GM19463 (cell line): ENCODE results near the gene MAP2K1.
A peak's percentile ranks its signal among the peaks of the same experiment; 100 is the strongest.
"Not testable (repeated sequence)": the region's sequence is repeated elsewhere in the genome, so short reads cannot be mapped to it uniquely, and the experiment has no call there.

ENCODE experiments used
- ATAC-seq: cut with Tn5 transposase; IDR thresholded peaks from one replicate; pipeline ENCODE4 v1.9.1; 2021; ENCODE audit warnings: mild to moderate bottlenecking, moderate library complexity; ENCODE audit not compliant: unreplicated experiment

MAP2K1 gene

DNA sequence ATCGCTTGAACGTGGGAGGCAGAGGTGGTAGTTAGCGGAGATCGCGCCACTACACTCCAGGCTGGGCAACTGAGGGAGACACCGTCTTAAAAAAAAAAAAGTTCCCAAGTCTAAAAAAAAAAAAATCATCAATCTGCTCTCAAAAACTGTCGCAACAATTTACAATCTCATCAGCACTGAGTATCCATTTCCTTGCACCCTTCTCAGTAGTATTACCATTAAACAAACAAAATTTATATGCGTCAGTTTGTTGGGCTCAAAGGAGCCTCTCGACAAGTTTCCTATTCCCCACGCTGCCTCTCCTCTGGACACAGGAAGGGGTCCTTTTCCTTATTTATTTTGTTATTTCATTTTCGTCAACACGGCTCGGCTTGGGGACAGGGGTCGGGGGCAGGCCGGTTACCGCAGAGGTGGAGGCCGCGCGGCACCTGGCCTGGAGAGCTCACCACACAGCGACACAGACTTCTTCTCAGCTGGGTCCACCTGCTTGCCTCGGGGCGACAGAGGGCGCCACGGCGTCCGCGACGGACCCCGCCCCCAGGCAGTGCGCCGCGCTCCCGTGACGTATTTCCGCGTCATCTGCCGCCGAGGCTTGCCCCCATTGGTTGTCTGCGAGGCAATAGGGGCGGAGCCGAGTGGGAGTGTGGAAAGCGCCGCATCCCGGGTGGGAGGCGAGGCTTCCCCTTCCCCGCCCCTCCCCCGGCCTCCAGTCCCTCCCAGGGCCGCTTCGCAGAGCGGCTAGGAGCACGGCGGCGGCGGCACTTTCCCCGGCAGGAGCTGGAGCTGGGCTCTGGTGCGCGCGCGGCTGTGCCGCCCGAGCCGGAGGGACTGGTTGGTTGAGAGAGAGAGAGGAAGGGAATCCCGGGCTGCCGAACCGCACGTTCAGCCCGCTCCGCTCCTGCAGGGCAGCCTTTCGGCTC is at the start of gene MAP2K1:
MAP2K1 (plus strand) TSS at position 709 of the 920 bp plus-strand sequence. CDS start 436 bp downstream, outside the sequence.
- ATAC-seq: peak; percentile 82

DNA sequence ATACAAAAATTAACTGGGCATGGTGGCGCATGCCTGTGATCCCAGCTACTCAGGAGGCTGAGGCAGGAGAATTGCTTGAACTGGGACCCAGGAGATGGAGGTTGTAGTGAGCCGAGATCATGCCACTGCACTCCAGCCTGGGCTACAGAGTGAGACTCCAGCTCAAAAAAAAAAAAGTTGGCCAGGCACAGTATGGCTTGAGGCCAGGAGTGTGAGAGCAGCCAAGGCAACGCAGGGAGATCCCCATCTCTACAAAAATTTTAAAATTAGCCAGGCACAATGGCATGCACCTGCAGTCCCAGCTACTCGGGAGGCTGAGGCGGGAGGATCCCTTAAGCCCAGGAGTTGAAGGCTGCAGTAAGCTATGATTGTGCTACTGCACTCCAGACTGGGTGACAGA is 38.2 kb upstream of the MAP2K1 start:
- ATAC-seq: not testable (repeated sequence)

DNA sequence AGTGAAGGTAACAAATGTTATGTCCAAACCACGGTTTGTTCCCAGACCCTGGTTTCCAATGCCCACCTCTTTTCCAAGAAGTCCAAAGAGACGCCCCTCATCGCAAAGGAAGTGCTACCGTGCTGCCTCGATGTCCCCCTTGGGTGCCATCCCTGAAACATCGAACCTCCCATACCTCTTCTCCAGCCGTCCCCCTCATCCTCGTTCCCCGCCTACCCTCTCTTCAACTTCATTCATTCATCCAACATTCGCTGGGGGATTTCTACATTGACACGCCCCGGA is 30.7 kb upstream of the MAP2K1 start:
- ATAC-seq: no peak

DNA sequence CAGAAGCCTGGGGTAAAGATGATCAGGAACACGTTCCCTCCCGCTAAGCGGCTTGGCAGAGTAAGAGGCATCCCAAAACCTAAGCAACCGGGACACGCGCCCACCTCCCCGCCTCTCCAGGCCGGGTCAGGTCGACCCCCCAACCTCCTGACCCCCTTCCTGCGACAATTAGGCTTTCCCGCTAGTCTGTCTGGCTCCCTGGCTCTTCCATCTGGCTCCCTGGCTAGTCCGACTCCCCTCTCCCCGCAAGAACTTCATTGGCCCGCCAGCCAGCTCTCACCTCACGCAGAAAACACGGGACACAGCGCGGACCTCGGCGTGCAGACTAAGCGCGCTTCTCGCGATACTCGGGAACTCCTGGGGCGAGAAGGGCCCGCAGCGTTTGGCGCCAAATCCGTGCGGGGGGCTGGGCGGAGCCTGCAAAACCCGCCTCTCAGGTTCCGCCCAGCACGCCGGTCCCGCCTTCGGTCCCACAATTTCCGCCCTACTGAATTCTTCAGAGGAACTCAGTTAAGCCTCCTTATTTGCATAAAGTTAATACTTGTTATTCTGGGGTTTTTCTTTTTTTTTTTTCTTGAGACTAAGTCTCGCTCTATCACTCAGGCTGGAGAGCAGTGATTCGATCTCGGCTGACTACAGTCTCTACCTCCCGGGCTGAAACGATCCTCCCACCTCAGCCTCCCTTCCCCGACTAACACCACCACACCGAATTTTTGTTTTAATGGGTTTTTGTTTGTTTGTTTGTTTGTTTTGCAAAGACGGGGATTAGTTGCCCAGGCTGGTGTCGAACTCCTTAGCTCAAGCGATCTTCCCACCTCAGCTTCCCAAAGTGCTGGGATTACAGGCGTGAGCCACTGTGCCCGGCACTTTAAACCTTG is 30.1 kb upstream of the MAP2K1 start, which contains the start of gene TIPIN:
TIPIN (minus strand) TSS at position 327 of the 878 bp plus-strand sequence. CDS start 3,738 bp downstream, outside the sequence.
- peak; percentile 97 for ATAC-seq

DNA sequence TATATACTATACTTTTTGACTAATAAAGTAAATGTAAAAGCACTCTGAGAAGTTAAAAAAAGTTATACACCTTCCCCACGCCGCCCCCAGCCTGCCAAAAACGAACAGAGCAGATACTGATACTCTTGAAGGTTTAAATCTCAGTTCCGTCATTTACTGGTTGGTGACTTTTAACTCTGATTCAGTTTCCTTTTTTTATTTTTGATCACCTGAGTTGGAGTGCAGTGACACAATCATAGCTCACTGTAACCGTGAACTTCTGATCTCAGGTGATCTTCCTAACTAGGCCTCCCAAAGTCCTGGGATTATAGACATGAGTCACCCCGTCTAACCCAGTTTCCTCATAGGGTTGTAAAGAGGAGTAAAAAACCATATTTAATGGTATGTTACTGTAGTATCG is 27.0 kb upstream of the MAP2K1 start:
- ATAC-seq: no peak

DNA sequence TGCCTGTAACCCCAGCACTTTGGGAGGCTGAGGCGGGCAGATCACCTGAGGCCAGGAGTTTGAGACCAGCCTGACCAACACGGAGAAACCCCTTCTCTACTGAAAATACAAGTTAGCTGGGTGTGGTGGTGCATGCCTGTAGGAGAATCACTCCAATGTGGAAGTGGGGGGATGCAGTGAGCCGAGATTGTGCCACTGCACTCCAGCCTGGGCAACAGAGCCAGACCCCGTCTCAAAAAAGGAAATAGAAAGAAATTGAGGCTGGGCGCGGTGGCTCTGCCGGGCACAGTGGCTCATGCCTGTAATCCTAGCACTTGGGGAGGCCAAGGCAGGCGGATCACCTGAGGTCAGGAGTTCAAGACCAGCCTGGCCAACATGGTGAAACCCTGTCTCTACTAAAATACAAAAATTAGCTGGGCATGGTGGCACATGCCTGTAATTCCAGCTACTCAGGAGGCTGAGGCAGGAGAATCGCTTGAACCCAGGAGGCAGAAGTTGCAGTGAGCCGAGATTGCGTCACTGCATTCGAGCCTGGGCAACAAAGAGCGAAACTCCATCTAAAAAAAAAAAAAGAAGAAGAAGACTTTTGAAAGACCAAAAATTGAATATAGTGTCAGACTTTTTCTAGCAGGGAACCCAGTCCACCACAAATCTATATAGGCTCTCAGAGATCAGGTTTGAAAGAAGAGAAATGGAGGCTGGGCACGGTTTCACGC is 24.8 kb upstream of the MAP2K1 start:
- not testable (repeated sequence) for ATAC-seq

DNA sequence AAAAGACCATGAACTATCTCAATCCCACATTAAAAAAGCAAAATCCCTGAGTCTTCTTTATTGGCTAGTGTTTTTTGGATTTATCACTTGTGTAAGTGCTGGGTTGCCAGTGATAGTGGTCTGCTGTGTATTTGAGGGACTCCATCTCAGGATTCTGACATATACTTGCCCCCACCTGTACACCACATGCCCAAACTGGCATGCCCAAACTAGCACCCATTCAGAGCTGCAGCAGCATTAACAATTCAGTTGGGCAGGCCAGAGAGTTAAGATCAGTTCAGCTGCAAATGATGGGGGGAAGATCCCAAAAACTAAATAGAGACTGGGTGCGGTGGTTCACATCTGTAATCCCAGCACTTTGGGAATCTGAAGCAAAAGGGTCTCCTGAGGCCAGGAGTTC is 23.9 kb upstream of the MAP2K1 start:
- ATAC-seq: no peak

DNA sequence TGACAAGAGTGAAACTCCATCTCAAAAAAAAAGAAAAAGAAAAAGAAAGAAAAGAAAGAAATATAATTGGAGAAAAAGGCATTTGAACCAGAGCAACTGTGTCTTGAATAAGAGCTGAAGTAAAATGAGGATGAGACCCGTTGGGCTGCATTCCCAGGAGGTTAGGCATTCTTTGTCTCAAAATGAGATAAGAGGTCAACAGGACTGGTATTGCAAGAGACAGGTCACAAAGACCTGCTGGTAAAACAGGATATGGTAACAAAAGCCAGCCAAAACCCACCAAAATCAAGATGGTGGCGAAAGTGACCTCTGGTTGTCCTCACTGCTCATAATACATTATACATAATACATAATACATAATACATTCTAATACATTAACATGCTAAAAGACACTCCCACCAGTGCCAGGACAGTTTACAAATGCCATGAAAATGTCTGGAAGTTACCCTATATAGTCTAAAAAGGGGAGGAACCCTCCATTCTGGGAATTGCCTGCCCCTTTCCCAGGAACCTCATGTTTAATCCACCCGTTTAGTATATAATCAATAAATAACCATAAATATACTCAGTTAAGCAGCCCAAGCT is 21.7 kb upstream of the MAP2K1 start:
- no peak for ATAC-seq

DNA sequence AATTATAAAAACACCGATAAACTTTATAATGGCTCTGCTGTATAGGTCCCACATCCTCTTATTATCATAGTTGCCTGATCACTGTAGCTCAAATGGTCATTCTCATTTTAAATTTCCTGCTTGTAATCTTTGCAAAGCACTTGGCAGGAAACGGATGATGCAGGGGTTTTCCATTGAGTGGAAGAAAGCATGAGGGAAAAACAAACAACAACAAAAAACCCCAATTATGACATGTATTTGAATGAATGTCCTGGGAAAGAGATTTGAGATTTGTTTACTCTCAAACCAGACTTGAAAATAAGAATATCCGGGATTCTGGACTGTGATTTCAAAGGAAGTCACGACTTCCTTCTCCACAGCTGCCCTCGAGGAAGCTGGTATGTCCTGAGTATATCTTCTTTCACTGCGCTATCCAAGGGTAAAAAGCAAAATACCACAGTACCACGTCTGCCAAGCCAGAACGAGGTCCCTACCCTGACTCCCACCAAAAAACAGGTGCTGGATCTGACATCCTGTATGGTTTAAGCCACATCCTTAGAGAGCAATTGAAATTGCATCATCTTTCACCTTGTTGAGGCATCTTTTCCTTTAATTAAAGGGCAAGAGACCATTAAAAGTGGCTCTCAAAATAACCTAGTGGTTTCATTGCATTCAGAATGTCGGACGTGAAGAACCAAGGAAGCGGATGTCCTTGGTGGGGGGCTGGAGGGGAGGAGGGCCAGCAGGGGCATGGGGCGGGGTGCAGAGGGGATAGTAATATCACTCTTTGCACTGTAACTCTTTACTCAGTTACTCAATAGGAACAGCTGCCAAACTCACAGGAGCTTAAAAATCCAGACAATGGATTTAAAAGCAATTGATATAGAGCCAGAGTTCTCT is 16.7 kb upstream of the MAP2K1 start:
- no peak for ATAC-seq

DNA sequence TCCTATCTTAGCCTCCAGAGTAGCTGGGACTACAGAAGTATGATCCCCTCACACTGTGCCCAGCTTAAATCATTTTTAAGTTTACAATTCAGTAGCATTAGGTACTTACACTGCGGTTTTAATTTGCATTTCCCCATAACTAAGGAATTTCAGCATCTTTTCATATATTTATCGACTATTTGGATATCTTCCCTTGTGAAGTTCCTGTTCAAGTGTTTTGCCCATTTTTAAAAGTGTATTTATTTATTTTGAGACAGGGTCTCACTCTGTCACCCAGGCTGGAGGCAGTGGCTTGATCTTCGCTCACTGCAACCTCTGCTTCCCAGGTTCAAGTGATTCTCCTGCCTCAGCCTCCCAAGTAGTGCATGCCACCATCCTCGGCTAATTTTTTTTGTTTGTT is 12.5 kb upstream of the MAP2K1 start:
- ATAC-seq: no peak

DNA sequence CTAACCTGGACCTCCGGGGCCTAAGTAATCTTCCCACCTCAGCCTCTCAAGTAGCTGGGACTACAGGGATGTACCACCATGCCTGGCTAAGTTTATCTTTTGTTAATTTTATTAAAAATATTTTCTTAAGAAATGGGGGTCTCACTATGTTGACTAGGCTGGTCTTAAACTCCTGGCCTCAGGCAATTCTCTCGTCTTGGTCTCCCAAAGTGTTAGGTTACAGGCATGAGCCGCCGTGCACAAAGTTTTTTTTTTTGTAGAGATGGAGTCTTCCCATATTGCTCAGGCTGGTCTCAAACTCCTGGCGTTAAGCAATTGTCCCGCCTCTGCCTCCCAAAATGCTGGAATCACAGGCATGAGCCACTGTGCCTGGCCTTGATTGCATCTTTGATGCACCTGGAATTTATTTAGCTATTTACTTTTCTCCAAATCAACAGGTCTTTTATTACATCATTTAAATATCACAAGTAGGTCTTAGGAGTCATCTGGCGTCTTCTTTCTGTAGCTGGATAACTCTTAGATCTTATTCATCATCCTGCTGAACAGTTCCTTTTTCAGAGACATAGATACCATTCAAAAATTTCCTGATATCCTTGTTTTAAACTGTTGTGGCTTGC is 7.8 kb upstream of the MAP2K1 start:
- no peak for ATAC-seq

DNA sequence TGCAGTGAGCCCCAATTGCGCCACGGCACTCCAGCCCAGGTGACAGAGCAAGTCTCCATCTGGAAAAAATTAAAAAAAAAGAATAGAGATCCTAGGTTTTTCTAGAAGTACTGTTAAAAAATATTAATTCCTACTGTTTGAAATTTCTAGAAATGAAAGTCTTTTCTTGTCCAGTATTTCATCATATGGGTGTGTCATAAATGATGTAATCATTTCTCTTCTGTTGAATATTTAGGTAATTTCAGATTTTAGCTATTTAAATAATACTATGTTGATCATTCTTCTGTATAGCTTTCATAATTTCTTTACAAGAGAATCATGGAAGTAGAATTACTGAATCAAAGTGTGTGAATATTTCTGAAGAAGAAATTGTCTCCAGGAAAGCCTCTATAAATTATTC is 5.3 kb upstream of the MAP2K1 start:
- ATAC-seq: not testable (repeated sequence)

DNA sequence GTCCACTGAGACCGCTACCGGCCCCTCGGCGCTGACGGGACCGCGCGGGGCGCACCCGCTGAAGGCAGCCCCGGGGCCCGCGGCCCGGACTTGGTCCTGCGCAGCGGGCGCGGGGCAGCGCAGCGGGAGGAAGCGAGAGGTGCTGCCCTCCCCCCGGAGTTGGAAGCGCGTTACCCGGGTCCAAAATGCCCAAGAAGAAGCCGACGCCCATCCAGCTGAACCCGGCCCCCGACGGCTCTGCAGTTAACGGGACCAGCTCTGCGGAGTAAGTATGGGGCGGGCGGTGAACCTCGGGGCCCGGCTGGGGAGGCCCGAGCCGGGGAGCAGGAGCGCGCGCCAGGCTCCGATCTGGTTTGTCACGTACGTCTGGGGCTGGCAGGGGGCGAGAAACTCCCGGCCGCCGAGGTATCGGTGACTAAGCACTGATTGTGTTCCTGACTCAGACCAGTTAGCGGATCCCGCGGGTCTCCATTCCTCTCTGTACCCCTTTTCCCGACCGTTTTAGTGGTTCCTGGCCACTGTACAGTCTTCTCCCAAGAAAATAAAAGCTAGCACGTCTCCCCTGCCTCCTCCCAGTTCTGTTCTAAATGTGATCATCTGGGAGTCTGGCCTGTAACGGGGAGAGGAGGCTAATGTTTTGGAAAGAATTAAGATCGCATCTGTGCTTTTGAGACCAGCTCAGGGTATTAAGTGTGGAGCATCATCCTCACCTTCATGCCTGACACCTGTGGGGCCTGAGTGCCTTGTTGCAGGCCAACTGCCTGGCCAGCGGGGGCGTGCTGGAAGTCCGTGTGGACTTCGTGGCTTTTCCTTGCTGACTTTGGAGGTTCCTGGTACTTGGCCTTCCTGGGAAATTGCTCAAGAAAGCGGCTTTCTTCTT is 691 bp downstream of the MAP2K1 start:
- ATAC-seq: no peak

DNA sequence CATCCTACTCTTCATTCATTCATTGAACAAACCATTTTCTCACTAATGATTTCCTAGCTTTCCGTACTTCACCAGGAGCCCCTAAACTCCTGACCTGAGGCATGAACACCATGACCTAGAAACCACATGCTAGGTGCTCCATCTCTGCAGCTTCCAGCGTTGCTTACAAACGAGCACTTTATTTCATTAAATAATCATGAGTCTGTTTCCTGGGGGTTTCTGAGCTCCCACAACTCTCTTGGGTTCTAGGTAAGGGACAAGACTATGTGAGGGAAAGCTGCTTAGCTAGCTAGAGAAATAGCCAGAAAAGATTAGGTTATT is 1.3 kb downstream of the MAP2K1 start:
- no peak for ATAC-seq

DNA sequence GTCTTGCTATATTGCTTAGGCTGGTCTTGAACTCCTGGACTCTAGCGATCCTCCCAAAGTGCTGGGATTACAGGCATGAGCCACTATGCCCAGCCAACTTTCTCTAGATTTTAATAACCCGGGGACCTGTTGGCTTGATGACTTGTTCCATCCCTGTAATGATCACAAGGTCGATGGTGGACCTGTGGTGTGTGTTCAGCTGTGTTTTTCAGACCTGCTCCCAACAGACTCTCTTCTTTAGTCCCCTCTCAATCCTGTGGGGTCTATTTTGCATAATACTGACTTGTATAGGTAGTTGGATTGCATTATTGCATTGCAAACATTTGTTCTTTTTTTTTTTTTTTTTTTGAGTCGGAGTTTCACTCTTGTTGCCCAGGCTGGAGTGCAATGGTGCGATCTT is 1.9 kb downstream of the MAP2K1 start:
- no peak for ATAC-seq

DNA sequence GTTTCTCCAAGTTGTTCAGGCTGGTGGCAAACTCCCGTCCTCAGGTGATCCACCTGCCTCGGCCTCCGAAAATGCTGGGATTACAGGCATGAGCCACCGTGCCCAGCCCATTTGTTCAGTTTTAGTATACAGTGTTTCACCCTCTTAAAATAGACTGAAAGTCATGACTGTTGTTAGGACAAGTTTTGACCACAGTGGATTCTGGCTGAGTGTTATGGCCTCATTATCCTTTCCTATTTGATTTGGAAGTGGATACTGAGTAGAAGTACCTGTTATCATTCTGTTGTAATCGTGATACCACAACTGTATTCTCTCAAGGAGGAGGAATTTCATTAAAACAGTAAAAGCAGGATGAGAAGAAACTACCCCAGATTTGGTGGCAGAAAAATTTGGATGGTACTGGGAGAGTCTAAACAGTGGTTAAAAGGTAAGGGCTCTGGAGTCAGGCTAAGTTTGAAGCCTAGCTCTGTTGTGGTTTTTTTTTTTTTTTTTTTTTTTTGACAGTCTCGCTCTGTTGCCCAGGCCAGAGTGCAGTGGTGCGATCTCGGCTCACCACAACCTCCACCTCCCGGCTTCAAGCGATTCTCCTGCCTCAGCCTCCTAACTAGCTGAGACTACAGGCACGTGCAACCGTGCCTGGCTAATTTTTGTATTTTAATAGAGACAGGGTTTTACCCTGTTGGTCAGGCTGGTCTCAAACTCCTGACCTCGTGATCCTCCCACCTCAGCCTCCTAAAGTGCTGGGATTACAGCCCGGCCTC is 2.6 kb downstream of the MAP2K1 start:
- ATAC-seq: no peak

DNA sequence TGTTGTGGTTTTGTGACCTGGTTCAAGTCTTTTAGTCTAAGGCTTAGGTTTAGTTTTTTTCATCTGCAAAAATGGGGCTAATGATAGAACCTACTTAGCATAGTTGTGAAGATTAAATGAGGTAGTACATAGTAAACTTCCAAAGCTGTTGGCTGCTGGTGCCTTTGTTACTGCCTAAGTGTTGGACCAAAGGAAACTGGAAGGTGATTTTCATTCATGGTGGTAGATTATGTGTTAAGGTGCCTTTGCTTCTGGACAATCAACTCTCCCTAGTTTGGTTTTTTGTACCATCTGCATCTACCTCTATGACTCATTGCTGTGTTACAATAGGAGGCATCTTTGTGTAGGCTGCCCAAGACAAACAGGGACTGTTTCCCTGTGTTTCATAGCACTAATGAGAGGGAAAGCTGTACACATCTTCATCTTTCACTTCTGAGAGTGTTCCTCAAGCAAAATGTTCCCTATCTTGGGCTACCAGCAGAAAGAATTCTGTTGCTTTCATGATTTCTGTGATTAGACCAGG is 3.2 kb downstream of the MAP2K1 start:
- ATAC-seq: no peak

DNA sequence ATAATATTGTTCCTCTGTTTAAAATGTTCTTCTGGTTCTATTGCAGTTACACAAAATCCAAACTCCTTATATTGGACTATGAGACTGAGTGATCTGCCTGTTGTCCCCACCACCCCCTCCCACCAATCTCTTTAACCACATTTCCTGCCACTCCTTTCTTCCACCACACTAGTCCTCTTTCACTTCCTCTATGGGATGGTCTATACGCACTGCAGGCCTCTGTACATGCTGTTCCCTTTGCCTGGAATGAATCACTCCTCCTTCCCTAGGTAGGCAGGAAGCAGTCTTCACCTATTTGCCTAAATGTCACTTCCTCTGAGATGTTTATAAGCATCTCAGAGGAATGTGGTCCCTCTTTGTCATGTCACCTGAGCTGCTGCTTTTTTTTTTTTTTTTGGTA is 4.0 kb downstream of the MAP2K1 start:
- peak; percentile 20 for ATAC-seq
